Erythroblast (primary cell): ENCODE data around the gene CBLB.

Source experiments
- GATA1 ChIP-seq: IDR thresholded peaks from 2 replicates; pipeline ENCODE4 v1.6.1; 2011; ENCODE audit warnings: low read depth, mild to moderate bottlenecking, control low read depth, low read length, moderate library complexity
- POLR2A ChIP-seq: IDR thresholded peaks from 2 replicates; pipeline ENCODE4 v1.6.1; 2011; ENCODE audit warnings: mild to moderate bottlenecking, low read length

DNA sequence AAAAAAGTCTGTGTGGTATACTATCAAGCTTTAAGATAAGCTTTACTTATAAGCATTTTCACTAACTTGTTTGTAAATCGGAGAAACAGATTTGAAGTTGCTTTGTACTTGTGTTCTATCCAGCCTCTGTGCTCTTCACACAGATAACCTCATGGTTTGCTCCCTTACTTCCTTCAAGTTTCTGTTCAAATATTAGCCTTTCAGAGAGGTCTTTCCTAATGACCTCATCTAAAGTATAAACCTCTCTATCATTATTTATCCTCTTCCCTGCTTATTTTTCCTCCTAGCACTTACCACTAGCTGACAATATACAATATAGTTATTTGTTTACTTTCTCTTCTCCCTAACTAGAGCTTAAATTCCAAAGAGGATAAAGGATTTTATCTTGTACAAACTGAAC is 180.0 kb downstream of the CBLB start:
- no peak for TF ChIP-seq POLR2A
- TF ChIP-seq GATA1, result no peak
